GM21423 (cell line): ENCODE data around the gene PRTFDC1.

Experiments
- ATAC-seq: cut with Tn5 transposase; IDR thresholded peaks from one replicate; pipeline ENCODE4 v1.9.1; 2021; ENCODE audit warnings: mild to moderate bottlenecking, moderate library complexity; ENCODE audit not compliant: unreplicated experiment

Gene PRTFDC1

DNA sequence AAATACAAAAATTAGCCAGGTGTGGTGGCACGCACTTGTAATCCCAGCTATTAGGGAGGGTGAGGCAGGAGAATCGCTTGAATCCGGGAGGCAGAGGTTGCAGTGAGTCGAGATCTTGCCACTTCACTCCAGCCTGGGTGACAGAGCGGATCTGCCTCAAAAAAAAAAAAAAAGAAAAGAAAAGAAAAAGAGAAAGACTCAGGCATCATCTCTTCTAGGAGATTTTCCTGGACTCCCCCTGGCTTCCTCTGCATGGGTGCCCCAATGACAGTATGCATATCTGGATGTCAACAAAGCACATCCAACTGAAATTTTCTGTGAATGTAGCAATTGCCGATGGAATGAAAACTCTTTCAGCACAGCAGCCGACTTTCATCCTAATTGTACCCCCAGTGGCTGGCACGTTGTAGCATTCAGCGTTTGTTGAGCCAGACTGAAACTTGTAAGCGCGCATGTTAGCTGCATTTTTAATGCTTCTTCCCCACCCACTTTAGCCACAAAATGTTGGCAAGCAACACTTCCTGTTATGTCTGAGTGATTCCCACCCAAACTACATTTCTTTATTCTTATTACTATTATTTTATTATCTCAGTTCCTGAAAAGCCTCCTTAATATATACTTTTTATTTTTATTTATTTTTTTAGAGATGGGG is 70.2 kb downstream of the PRTFDC1 start:
- ATAC-seq, result peak; percentile 69

DNA sequence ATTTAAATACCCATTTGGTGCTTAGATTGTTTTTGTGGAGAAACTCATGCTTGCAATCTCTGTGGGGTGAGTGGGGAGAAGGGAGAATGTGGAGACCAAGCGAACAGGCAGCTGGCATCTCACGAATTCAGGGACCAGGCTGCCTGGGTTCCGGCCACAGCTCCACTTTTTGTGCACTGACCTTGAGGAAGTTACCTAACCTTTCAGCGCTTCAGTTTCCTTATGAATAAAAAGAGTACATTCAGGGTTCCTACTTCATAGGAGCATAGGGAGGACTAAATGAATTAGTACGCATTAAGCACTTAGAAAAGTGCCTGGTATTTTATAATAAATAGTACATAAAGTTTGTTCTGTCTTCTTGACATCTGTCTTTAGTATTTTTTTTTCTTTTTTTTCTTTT is 72.5 kb downstream of the PRTFDC1 start:
- ATAC-seq, result no peak

DNA sequence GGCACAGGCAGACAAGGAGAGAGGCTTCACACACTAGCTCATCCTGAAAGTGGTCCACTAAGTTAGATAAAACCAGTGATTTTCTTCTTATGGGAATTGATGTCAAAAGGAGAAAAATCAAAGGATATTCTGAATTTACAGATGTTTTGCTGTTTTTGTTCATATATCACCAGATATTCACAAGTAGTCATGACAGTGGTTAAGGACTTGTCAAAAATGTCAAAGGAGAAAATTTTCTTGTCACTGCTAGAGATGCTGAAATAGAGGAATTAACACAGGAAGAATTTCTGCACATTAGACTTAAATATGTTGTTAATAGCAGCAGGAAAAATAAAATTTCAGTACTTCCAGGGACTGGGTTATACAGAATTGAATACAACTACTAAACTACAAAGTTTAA is 78.3 kb downstream of the PRTFDC1 start:
- ATAC-seq, result no peak

GRCh38 chr10:24873281-24873683 is 79.1 kb downstream of the PRTFDC1 start:
- no peak for ATAC-seq

DNA sequence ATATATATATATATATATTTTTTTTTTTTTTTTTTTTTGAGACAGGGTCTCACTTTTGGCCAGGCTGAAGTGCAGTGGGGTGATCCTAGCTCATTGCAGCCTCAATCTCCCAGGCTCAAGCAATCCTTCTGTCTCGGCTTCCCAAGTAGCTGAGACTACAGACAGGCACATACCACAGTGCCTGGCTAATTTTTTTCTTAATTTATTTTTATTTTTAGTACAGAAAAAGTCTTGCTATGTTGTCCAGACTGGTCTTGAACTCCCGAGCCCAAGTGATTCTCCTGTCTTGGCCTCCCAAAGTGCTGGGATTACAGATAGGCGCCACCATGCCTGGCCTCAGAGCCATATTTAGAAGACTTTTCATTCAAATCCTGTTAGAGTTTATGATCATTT is 79.6 kb downstream of the PRTFDC1 start:
- ATAC-seq, result no peak

- ATAC-seq, result no peak
Observed at GRCh38 chr10:24872049-24872789, 80.2 kb downstream of the PRTFDC1 start.

DNA sequence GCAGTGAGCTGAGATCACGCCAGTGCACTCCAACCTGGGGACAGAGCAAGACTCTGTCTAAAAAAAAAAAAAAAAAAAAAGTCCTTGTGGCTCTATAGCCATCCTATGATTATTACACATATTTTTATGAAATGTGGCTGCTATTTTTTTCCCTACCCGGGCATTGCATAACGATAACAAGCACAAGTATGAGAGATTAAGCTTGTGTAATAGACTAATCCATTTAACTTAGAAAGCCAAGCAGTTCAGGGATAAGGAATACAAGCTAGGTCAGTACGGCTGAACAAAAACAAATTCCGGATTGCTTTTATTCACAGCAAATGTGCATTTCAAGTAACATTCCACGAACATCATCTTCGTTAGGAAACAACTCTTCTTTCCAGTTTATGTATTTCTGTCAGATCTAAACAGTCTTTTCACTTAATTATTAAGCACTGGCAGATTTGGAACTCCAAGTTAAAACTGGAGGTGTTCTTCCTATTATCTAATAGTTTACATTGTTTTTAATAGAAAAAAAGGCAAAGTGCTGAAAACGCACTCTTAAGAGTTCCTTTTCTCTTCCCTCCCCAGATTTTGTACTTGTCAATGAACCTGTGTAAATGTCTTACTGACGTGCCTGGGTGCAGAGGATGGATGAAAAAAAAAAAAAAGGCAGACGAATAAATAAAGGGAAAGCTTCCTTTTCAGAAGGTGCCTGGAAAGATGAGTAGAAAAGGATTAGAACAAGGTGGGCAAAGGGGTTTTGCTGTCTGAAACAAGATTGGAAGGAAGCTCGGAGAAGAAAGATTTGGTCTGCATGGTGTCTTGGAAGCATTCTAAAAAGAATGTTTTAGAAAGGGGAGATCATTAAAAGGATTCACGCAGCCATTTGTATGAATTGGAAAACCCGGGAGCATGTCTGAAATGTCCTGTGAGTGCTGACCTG is 81.1 kb downstream of the PRTFDC1 start:
- ATAC-seq, result no peak

- ATAC-seq, result no peak
Observed at GRCh38 chr10:24869354-24870015, 82.9 kb downstream of the PRTFDC1 start.

- ATAC-seq, result no peak
Observed at GRCh38 chr10:24866604-24867583, 85.5 kb downstream of the PRTFDC1 start.

- ATAC-seq, result no peak
Observed at GRCh38 chr10:24865783-24866182, 86.6 kb downstream of the PRTFDC1 start.

- no peak for ATAC-seq
Observed at GRCh38 chr10:24862589-24862988, 89.8 kb downstream of the PRTFDC1 start.

GRCh38 chr10:24858288-24859270 is 93.8 kb downstream of the PRTFDC1 start:
- ATAC-seq, result no peak

DNA sequence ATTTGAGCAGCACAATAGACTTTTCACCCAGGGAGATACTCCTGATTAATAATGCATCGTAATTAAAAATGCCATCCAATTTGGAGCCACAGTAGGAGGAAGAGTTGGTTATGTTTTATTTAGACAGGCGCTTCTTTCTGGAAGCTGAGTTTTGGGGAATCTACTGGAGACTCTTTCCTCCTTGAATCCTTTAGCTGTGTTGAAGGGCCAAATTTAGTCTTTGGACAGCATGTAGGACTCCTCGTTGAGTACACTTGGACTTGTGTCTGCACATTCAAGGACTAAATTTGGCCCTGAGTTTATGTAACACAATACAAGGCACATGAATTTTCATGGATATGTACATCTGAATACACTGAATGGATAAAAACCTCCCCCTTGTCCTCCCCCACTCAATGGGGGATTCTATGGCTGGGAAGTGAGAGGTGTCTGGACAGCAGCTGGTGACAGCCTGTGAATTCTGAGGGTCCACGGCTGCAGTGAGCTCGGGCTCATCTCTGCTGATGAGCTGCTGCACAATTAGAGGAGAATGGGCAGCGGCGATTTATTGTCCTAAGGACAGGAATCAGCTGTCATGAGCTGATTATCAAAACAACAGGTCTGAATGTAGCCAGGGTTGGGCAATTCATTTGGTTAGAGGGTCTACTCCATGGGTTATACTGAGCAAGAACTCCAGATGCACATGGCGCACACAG is 95.2 kb downstream of the PRTFDC1 start:
- ATAC-seq, result no peak

DNA sequence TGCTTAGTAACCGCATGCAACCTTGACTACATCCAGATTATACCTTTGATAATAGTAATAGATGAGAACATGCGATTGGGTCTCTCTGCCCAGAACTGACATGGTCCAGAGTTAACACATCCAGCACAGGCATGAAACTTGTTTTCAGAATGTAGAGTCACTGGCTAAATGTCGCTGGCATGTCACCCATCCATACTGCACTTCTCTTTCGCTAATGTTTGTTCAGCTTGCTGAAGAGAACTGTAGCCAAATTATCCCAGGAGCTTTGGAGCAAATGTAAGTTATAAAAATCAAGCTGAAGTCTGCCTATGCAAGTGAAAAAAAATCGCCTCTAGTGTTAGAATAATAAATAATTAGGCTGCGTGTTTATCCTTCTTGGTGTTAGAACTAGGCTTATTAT is 98.2 kb downstream of the PRTFDC1 start:
- ATAC-seq, result no peak

- no peak for ATAC-seq
Observed at GRCh38 chr10:24853661-24854060, 98.7 kb downstream of the PRTFDC1 start.

DNA sequence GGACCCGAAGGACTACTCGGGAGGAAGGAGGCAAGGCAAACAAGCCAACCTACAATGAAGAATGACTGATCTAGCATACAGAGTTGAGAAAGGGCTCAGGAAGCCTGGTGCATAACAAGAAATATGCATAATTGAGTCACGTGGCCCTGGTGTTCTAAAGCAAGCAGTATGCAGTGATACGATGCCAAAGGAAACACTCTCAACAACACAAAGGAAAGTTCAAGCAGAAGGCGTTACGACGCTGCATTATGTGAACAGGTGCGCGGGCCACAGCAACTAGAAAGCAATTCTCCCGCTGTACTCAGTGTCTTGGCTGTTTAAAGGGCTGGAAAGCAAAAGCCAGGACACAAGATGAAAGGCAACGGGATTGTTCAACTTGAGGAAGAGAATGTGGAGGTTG is 100.8 kb downstream of the PRTFDC1 start:
- ATAC-seq, result no peak

DNA sequence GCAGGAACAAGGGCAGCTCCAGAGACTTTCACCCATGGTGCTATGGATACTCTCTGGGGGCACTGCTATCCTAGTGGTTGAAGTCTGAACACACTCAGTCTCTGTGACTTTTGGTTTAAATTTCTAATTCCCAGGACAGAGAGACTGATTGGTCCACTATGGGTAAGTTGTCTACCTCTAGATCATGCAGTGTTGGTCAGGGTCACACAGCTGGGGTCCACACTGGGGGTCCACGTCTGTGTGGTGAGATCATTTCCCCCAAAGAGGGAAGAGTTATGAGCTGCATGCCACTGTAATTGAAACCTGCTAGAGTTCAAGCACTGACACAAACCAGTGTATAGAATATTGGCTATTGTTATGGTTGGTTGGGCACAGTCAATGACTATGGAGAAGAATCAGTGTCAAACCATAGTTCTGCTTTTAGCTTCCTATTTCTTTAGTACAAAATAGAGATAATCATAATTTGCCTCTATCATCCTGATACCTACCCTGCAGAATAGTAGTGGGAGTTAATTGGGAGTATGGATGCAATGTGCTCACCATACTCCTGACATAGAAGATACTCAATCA is 101.6 kb downstream of the PRTFDC1 start:
- ATAC-seq, result no peak
